ENCODE measurements around the gene SEPTIN12.
"Not testable (repeated sequence)": the region's sequence is repeated elsewhere in the genome, so short reads cannot be mapped to it uniquely, and the experiment has no call there.

The SEPTIN12 gene

GRCh38 chr16:4802659-4803287 is 14.6 kb upstream of the SEPTIN12 start:
- DNase-seq, result peak; percentile 92

GRCh38 chr16:4801962-4802658 is 14.0 kb upstream of the SEPTIN12 start, which contains the start of gene ROGDI:
TSS of gene ROGDI (minus strand) at chr16:4802633. CDS start at chr16:4802571, 62 bp downstream.
- DNase-seq, result no peak

DNA sequence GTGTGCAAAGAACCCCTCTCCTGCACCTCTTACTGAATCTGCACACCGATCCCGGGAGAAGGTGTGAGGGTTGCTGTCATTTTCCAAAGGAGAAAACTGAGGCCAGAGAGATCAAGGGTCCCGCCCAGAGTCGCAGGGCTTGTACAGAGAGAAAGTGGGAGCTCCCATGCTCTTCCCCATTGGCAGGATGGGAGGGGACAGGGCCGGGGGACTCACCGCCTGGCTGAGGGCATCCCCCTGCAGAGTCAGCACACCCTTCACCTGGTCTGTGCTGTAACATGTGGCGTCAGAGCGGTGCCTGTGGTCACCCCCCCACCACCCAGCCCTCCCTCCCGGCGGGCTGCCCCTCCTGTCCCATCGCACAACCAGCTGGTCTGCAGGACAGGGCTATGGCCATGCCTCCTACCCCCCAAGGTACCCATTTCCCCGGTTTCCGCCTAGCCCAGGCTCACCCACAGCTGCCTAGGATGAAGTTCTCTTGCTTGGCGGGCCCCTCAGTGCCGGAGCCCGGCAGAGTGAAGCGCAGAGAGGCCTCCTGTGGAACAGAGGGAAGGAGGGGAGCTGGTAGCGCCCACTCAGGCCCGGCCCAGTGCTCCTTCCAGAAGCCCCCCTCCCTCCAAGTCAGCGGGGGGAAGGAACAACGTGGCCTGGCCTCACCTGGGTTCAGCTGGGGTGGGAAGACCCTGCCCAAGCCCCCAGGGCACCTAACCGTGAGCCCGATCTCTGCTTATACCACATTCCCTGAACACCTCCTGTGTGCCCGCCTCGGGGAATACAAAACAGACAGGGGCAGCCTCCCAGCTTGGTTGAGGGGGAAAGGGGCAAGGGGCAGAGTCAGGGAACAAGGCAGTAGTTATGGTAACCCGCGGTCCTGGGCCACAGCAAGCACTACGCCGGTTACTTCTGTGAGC is 13.2 kb upstream of the SEPTIN12 start:
- no peak for DNase-seq

DNA sequence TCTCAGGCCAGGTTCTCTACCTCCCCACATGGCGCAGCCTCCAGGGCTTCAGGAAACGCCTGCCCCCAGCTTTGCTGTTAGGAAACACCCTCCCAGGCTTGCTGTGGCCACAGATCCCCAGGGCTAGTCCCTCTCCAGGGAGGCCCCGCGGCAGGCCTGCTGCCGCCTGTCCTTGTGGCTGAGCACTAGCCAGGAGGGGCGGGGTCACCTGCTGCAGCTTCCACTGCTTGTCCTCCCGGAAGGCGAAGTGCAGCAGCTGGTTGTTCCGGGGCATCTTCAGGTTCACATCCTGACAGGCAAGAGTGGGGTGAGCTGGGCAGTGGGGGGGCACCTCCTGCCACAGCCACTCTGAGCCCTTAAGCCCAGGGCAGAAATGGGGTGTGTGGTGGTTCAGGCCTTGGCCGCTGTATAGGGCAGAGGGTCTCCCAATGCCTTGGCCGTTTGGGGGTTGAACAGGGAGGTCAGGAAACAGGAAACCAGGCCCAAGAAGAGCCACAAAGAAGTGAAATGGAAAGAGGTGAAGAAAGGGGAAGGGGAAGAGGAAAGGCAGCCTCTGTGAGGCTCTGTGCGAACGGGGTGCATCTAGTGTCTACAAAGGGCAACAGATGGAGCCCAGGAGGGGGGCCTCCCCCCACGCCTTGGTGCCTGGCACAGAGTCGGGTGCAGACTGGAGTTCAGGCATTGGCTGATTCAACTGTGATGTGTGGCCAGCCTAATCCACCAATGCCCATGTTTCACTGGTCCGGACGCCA is 12.3 kb upstream of the SEPTIN12 start:
- no peak for DNase-seq

DNA sequence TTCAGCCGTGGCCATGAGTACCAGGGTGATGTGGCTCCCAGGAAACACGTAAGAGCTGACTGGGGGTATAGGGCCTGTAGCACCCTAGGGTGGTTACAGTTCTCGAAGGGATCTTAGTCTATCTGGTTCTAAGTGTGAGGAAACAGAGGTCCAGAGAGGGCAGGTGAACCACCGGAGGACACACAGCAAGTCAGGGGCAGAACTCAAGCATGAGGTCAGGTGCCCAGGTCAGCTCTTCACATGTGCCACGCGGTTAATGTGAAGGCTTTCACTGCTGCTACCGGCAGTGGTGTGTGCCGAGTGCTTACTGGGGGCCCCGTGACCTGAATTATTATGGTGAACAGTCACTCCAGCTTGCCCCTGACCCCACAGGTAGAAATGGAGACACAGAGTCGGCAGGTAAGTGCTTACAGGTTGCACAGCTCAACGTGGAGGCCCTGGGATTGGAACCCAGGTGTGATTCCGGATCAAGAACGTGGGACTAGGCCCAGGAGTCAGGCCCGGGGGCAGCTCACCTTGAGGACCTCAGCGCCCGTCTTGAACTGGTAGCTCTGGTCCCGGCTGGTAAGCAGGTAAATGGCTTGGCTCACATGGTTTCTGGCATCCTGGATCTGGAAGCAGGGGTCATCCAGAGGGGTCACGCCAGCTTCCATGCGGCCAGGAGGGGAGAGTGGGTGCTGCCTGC is 11.2 kb upstream of the SEPTIN12 start:
- DNase-seq, result no peak

DNA sequence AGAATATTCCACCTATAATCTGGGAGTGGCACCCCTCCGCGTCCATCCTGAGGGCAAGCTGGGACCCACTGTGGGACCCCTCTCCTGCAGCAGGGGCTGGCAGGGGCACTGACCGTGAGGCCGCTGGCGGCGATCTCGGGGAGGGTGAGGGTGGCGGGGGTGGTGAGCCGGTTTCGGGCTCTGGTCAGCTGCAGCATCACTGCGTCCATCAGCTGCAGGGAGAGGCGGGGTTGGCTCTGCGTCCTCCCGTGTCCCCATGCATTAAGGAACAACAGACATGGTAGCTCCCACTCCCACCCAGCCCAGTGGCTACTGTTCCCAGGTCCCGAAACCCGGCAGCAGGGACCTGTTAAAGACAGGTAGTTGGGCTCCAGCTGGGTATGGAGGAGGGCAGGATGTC is 10.3 kb upstream of the SEPTIN12 start:
- DNase-seq, result no peak

DNA sequence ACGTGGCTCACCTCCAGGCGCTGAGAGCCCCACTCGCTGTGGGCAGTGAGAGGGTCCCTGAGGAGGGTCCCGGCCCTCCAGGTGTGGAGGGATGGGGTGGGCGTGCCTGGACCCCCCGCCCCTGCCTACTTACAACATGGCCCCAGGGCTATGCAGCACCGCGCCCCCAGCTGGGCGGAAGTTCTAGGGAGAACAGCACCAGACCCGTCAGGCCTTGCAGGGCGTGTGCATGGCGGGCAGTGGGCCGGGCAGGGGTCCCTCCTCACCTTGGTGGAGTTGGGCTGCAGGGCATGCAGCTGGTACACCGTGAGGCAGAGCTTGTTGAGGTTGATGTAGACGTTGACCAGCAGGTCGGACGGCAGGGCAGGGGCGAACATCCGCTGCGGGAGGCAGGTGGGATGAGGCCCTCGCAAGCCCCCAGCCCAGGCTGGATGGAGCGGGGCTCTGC is 9.7 kb upstream of the SEPTIN12 start:
- no peak for DNase-seq

GRCh38 chr16:4796982-4797804 is 9.0 kb upstream of the SEPTIN12 start:
- no peak for DNase-seq

DNA sequence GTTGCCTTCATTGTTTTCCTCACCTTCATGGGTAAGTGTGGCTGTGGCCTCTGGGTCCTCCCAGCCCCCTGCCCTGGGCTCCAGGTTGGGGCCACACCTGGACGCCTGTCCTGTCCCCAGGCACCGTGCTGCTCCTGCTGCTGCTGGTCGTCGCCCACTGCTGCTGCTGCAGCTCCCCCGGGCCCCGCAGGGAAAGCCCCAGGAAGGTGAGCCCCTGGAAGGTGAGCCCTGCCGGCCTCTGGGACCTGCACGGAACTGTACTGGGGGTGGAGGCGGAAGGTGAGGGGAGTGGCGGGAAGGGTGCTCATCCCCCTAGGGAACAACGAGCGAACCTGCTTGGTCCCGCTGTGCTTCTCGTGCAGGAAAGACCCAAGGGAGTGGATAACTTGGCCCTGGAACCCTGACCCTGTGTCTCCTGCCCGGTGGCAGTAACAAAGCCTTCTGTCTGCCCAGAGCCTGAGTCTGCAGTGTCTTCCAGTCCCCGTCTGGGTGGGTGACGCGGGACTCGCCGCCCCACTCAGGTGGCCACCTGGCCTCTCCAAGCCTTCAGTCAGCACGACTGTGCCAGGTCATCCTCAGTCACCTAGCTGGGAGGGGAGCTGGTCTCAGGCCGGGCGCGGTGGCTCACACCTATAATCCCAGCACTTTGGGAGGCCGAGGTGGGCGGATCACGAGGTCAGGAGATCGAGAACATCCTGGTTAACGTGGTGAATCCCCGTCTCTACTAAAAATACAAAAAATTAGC is 7.9 kb upstream of the SEPTIN12 start:
- DNase-seq, result no peak

DNA sequence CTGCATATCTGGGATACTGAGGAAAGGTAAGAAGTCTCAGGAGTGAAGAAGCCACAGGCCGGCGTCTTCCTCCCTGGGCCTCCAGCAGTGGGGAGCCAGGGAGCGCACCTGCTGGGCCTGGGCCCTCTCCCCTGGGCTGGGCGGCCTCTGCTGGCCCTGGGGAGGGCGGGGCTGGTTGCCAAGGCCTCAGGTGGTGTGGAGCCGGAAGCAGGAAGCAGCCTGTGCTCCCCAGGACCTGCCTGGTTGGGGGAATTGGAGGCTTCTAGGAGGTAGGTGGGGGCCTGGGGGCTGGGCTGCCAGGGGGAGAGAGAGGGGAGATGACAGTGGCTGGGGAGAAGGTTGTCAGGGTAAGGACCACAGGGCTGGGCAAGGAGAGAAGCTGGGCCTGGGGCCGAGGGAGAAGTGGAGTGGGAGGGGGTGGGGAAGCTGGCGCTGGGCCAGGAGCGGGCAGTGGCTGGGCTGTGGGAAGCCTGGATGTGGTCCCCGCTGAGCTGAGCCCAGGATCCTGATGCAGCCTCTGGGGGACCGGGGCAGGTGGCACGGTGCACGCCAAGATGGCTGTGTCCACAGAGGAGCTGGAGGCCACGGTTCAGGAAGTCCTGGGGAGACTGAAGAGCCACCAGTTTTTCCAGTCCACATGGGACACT is 7.2 kb upstream of the SEPTIN12 start, which contains the start of gene SMIM22:
TSS of gene SMIM22 (plus strand) at position 189 of the 647 bp plus-strand sequence. CDS start at position 555, 366 bp downstream.
- DNase-seq, result no peak

DNA sequence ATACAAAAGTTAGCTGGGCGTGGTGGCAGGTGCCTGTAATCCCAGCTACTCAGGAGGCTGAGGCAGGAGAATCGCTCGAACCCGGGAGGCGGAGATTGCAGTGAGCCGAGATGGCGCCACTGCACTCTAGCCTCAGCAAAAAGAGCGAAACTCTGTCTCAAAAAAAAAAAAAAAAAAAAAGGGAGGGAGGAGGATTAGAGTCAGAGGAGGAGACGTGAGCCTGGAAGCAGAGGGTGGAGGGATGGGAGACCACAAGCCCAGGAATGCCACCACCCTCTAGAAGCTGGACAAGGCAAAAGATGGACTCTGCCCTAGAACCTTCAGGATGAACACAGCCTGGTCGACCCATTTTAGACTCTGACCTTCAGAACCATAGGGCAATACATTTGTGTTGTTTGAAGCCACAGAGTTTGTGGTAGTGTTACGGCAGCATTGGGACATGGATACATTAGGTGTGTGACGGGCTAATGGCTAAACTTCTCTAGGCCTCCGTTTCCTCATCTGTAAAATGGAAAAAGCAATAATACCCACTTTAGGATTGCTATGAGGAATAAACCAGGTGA is 4.9 kb upstream of the SEPTIN12 start:
- DNase-seq, result no peak

DNA sequence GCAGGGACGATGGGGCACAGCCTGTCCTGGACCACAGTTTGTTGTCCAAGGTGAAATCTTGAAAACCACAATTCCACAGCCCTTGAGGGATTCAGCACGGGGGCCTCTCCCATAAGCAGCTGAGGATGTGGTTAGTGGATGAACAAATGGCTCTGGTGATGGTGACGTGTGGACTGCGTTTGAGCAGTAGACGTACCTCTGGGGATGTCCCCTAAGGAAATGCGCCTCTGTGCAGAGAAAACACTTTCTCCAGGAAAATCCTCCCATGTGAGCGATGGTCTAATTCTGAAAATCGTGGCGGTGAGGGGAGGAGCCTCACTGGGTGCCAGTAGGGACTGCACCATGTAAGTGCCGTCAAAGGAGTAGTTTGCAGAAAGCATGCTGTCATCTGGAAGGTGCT is 2.7 kb upstream of the SEPTIN12 start:
- DNase-seq, result no peak

DNA sequence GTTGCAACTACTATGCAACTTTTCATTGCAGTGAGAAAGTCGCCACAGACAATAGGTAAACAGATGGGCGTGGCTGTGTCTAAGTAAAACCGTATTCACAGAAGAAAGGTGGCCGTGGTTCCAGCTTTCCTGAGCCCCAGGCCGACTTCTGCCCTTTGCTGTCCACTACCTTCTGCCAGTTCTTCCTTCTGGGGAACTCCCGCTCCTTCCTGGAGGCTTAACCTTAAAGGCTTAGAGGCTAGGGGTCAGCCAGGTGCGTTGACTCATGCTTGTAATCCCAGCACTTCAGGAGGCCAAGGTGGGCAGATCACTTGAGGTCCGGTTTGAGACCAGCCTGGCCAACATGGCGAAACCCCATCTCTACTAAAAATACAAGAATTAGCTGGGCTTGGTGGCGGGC is 2.1 kb upstream of the SEPTIN12 start:
- no peak for DNase-seq

DNA sequence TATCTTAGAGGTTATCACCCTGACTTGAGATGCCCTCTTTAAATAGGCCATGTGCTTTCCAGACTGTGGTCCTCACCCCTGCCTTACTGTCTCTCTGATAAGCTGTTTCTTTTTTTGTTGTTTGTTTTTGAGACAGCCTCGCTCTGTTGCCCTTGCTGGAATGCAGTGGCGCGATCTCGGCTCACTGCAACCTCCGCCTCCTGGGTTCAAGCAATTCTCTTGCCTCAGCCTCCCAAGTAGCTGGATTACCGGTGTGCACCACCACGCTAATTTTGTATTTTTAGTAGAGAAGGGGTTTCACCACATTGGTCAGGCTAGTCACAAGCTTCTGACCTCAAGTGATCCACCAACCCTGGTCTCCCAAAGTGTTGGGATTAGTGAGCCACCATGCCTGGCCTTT is 765 bp upstream of the SEPTIN12 start:
- no peak for DNase-seq

DNA sequence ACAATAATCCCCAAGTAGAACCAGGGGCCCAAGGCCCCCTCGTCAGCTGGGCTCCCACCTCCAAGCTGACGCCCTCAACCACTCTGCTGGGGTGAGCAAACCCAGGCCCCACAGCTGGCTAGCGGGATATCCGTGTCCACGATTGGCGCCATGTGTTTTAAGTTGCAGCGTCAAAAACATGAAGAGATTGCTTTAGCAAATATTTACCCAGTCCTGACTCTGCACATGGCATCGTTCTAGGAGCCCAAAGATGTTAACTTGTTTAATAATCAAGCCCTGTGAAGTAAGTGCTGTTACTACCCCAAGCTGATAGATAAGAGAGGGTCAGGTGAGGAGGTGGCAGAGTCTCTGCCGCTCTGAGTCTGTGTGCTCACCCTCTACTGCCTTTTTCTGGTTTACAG is 344 bp upstream of the SEPTIN12 start:
- no peak for DNase-seq

- no peak for DNase-seq
Measured at GRCh38 chr16:4787068-4787467, 1.1 kb downstream of the SEPTIN12 start.

DNA sequence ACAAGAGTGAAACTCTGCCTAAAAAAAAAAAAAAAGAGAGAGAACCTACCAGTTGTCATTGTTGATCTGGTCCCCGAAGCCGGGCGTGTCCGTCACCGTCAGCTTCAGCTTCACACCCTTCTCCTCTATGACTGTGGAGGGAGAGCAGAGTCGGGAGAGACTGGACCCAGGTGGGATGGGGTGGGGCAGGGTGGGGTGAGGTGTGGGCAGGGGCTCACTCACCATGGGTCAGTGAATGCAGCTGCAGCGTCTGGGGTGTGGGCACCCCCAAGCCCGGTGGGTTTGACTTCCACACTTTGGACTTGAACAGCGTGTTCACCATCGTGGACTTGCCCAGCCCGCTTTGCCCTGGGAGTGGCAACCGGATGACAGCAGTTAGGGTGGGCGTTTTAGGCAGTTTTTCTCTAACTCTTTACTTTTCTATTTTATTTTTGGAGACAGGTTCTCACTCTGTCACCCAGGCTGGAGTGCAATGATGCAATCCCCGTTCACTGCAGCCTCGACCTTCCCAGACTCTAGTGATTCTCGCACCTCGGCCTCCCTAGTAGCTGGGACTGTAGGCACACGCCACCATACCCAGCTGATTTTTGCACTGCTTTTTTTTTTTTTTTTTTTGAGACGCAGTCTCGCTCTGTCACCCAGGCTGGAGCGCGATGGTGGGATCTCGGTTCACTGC is 2.2 kb downstream of the SEPTIN12 start:
- no peak for DNase-seq

GRCh38 chr16:4784444-4784987 is 3.6 kb downstream of the SEPTIN12 start:
- not testable (repeated sequence) for DNase-seq
